Measurements from ENCODE around the gene PTPRN2. TPM values are rescaled to one million over a fixed set of nuclear protein-coding genes. Genes with fewer than 3 reads are reported as not detected.

Gene PTPRN2
- polyA plus RNA-seq, 1 of the 3 experiments (the other 2 are of a cell fraction), result 4.0 TPM

DNA sequence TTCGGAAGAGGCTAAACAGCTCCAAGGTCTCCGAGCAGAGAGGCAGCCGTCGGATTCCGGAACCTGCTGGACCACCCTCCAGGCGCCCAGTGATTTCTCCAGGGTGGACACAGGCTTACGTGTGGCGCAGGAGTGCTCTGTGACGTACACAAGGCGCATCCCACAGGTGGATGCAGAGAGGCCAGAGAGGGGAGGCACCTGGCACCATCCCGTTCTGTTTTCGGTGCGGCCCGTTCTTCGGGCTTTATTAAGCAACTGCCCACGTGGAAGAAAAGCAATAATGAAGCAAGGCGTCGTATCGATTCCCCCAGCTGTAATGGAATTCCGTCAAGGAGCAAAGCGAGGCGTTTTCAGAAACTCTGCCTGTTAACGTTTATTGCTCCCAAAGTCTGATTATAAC lies 163.6 kb downstream of the PTPRN2 start:
- H3K27me3 ChIP-seq (ENCODE audit: insufficient read depth), result no peaks in the 10 kb centered on the region
- TF ChIP-seq, protein P1, sequence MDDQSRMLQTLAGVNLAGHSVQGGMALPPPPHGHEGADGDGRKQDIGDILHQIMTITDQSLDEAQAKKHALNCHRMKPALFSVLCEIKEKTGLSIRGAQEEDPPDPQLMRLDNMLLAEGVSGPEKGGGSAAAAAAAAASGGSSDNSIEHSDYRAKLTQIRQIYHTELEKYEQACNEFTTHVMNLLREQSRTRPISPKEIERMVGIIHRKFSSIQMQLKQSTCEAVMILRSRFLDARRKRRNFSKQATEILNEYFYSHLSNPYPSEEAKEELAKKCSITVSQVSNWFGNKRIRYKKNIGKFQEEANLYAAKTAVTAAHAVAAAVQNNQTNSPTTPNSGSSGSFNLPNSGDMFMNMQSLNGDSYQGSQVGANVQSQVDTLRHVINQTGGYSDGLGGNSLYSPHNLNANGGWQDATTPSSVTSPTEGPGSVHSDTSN (IDR thresholded peaks at IDR 0.05), result no peak
- no peaks in the 10 kb centered on the region for H3K79me2 ChIP-seq (ENCODE audit: insufficient read depth)
- H3K36me3 ChIP-seq (replicated peaks in 1 of 2; ENCODE audit: control insufficient read depth in 1 of 2, insufficient read depth in 2 of 2, low read length in 1 of 2), result no peaks in the 10 kb centered on the region
- H3K4me2 ChIP-seq, result no peak overlapping the region
- ChIA-PET CTCF (interaction anchor here (1.3 to 6.2 kb wide), 2 partner anchors 15 to 553 kb away, joined by 4 to 42 read pairs; no protein-coding TSS in a partner anchor), POLR2A (no interaction called here)
- WGBS (ENCODE audit: low lambda C conversion rate), result 77% methylated on average over 23 of the region's 23 CpGs
- H4K20me1 ChIP-seq (ENCODE audit: insufficient read depth), result no peaks in the 10 kb centered on the region
- H3K9me2 ChIP-seq, result no peaks in the 10 kb centered on the region
- no peak overlapping the region for H3K4me3 ChIP-seq (ENCODE audit: low read depth in 2 of 2, low read length in 1 of 2)
- H3K9ac ChIP-seq, result no peak overlapping the region
- H3K27ac ChIP-seq (ENCODE audit: low read depth in 2 of 2, low read length in 1 of 2), result no peak overlapping the region
- H3F3A ChIP-seq (replicated peaks; ENCODE audit: insufficient read depth), result no peaks in the 10 kb centered on the region
- peaks cover 0 to 30% of the 10 kb centered on the region in 2 experiments; a peak in 2 of 4 replicates for H3K4me1 ChIP-seq (ENCODE audit: control insufficient read depth in 1 of 2, insufficient read depth in 2 of 2, low read depth in 1 of 2, low read length in 1 of 2)
- peaks cover 6% of the 10 kb centered on the region; the same call in 1 of the 2 replicates for H3K9me3 ChIP-seq
- DNase-seq, result no peak
- H2AFZ ChIP-seq (ENCODE audit: low read depth), result no peak overlapping the region

DNA sequence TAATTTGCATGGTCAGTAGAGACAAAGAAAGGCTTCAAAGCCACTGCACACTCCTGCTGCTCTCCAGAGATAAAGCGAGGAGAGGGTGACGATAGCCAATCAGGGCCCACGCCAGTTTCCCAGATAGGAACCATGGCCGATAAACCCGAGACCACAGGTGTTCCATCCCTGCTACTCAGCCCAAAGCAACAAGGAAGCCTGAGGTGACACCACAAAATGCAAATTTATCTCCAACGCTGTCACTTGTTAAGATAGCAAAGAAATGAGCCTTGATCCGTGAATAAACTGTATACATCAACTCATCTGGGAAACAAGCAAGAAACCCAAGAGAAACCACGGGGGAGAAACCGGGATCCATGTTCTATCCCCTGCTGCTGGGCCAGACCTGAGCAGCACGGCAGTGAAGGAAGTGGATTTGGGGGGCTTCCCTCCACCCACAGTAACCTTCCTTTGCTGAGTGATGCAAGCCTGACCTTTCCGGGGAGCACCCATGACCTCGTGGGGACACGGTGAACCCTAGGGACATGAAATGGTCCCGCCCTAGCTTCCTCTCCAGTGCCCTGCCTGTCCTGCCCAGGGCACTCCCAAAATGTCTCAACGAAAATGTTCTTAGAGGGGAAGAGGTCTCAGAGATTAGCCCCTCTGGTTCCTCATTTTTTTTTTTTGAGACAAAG lies 164.6 kb downstream of the PTPRN2 start:
- no peak for DNase-seq
- ChIA-PET CTCF (interaction anchor here (0.9 to 6.2 kb wide), 5 partner anchors 9 to 73 kb away, joined by 3 to 42 read pairs (median 6); no protein-coding TSS in a partner anchor), POLR2A (no interaction called here)
- H3K4me3 ChIP-seq (ENCODE audit: low read depth in 2 of 2, low read length in 1 of 2), result no peak overlapping the region
- H3K4me1 ChIP-seq (ENCODE audit: control insufficient read depth in 1 of 2, insufficient read depth in 2 of 2, low read depth in 1 of 2, low read length in 1 of 2), result peaks cover 0 to 24% of the 10 kb centered on the region in 2 experiments; a peak in 2 of 4 replicates
- H3K9me3 ChIP-seq, result peaks cover 10% of the 10 kb centered on the region; the same call in 1 of the 2 replicates
- no peak for TF ChIP-seq FOXJ3 (CRISPR knock-in tag; IDR thresholded peaks at IDR 0.05)
- TF ChIP-seq TEAD4 (IDR thresholded peaks at IDR 0.05; ENCODE audit: borderline replicate concordance, insufficient read depth), result no peak
- no peak for TF ChIP-seq RFX5 (IDR thresholded peaks at IDR 0.05; ENCODE audit: low read length)
- TF ChIP-seq, protein P2, sequence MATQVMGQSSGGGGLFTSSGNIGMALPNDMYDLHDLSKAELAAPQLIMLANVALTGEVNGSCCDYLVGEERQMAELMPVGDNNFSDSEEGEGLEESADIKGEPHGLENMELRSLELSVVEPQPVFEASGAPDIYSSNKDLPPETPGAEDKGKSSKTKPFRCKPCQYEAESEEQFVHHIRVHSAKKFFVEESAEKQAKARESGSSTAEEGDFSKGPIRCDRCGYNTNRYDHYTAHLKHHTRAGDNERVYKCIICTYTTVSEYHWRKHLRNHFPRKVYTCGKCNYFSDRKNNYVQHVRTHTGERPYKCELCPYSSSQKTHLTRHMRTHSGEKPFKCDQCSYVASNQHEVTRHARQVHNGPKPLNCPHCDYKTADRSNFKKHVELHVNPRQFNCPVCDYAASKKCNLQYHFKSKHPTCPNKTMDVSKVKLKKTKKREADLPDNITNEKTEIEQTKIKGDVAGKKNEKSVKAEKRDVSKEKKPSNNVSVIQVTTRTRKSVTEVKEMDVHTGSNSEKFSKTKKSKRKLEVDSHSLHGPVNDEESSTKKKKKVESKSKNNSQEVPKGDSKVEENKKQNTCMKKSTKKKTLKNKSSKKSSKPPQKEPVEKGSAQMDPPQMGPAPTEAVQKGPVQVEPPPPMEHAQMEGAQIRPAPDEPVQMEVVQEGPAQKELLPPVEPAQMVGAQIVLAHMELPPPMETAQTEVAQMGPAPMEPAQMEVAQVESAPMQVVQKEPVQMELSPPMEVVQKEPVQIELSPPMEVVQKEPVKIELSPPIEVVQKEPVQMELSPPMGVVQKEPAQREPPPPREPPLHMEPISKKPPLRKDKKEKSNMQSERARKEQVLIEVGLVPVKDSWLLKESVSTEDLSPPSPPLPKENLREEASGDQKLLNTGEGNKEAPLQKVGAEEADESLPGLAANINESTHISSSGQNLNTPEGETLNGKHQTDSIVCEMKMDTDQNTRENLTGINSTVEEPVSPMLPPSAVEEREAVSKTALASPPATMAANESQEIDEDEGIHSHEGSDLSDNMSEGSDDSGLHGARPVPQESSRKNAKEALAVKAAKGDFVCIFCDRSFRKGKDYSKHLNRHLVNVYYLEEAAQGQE (IDR thresholded peaks at IDR 0.05; ENCODE audit: low read depth, low read length), result no peak
- TF ChIP-seq, protein P3, sequence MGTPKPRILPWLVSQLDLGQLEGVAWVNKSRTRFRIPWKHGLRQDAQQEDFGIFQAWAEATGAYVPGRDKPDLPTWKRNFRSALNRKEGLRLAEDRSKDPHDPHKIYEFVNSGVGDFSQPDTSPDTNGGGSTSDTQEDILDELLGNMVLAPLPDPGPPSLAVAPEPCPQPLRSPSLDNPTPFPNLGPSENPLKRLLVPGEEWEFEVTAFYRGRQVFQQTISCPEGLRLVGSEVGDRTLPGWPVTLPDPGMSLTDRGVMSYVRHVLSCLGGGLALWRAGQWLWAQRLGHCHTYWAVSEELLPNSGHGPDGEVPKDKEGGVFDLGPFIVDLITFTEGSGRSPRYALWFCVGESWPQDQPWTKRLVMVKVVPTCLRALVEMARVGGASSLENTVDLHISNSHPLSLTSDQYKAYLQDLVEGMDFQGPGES (IDR thresholded peaks at IDR 0.05; ENCODE audit: low read depth, low read length), result no peak
- TF ChIP-seq, protein P4, sequence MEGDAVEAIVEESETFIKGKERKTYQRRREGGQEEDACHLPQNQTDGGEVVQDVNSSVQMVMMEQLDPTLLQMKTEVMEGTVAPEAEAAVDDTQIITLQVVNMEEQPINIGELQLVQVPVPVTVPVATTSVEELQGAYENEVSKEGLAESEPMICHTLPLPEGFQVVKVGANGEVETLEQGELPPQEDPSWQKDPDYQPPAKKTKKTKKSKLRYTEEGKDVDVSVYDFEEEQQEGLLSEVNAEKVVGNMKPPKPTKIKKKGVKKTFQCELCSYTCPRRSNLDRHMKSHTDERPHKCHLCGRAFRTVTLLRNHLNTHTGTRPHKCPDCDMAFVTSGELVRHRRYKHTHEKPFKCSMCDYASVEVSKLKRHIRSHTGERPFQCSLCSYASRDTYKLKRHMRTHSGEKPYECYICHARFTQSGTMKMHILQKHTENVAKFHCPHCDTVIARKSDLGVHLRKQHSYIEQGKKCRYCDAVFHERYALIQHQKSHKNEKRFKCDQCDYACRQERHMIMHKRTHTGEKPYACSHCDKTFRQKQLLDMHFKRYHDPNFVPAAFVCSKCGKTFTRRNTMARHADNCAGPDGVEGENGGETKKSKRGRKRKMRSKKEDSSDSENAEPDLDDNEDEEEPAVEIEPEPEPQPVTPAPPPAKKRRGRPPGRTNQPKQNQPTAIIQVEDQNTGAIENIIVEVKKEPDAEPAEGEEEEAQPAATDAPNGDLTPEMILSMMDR (IDR thresholded peaks at IDR 0.05), result no peak
- TF ChIP-seq NFIC (IDR thresholded peaks at IDR 0.05; ENCODE audit: borderline replicate concordance), result no peak
- TF ChIP-seq NRF1 (IDR thresholded peaks at IDR 0.05; ENCODE audit: low read depth, low read length), result no peak
- TF ChIP-seq TCF12 (IDR thresholded peaks at IDR 0.05), result no peak
- TF ChIP-seq POLR2AphosphoS5 (IDR thresholded peaks at IDR 0.05; ENCODE audit: low read depth, low read length), result no peak
- no peak for TF ChIP-seq MEF2A (IDR thresholded peaks at IDR 0.05; ENCODE audit: borderline replicate concordance, low read depth)
- H3K9me2 ChIP-seq, result no peaks in the 10 kb centered on the region
- no peak overlapping the region for H3K27ac ChIP-seq (ENCODE audit: low read depth in 2 of 2, low read length in 1 of 2)
- H3K4me2 ChIP-seq, result no peak overlapping the region
- H3F3A ChIP-seq (replicated peaks; ENCODE audit: insufficient read depth), result no peaks in the 10 kb centered on the region
- no peaks in the 10 kb centered on the region for H3K79me2 ChIP-seq (ENCODE audit: insufficient read depth)
- H2AFZ ChIP-seq (ENCODE audit: low read depth), result no peak overlapping the region
- no peak overlapping the region for H3K9ac ChIP-seq
- WGBS (ENCODE audit: low lambda C conversion rate), result 50% methylated on average over 15 of the region's 15 CpGs
- no peaks in the 10 kb centered on the region for H4K20me1 ChIP-seq (ENCODE audit: insufficient read depth)
- H3K36me3 ChIP-seq (replicated peaks in 1 of 2; ENCODE audit: control insufficient read depth in 1 of 2, insufficient read depth in 2 of 2, low read length in 1 of 2), result no peaks in the 10 kb centered on the region
- no peaks in the 10 kb centered on the region for H3K27me3 ChIP-seq (ENCODE audit: insufficient read depth)
